HG03097 (cell line): Measurements from ENCODE around the gene PLEKHN1.
A peak's percentile ranks its signal among the peaks of the same experiment; 100 is the strongest.

Experiments
- ATAC-seq: cut with Tn5 transposase; IDR thresholded peaks from one replicate; pipeline ENCODE4 v1.9.1; 2021; ENCODE audit not compliant: unreplicated experiment, low FRiP score

Gene PLEKHN1

DNA sequence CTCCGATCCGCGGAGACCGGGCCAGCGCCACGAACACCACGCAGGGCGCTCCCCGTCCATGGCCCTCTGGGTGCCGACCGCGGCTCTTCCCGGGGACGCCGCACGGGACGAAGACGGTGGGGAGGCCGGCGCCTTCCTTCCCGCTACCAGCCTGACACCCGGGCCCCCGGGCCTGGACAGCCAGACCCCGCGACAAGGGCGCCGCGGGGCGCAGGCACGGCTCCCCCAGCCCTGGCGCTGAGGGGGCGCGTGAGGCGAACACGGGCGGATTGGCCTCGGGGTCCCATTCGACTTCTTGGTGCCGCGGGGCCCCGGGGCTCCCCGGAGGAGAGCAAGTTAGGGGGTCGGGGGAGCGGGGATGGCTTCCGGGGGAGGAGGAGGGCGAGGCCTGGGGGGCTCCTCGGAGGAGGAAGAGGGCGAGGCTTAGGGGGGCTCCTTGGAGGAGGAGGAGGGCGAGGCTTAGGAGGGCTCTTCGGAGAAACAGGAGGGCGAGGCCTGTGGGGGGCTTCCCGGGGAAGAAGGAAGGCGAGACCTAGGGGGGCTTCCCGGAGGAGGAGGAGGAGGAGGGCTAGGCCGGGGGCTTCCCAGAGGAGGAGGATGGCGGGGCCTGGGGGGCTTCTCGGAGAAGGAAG lies 6.4 kb upstream of the PLEKHN1 start:
- no peak for ATAC-seq

DNA sequence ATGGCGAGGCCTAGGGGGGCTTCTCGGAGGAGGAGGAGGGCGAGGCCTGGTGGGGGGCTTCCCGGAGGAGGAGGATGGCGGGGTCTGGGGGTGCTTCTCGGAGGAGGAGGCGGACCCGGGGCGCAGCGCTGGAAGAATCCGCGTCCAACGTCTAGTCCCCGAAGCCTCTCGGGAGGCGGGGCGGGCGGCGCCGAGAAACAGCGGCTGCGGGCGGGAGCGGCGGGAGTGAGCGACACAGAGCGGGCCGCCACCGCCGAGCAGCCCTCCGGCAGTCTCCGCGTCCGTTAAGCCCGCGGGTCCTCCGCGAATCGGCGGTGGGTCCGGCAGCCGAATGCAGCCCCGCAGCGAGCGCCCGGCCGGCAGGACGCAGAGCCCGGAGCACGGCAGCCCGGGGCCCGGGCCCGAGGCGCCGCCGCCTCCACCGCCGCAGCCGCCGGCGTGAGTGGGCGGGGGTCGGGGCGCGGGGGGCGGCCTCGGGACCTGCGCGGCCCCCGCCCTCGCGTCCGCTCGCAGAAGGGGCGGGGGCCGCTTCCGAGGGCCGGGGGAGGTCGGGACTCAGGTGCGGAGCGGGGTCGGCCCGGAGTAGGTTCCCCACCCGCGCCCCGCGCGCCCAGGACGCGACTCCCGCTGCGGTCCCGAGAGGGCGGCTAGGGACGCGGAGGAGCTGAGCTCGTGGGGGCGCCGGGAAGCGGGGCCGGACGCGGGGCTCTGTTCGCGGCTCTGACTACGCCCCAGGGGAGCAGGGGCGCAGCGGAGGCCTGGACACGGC lies 5.7 kb upstream of the PLEKHN1 start, which contains the start of gene KLHL17:
TSS of gene KLHL17 (plus strand) at position 222 of the 769 bp plus-strand sequence. CDS start at position 332, 110 bp downstream.
- peak; percentile 37 for ATAC-seq

DNA sequence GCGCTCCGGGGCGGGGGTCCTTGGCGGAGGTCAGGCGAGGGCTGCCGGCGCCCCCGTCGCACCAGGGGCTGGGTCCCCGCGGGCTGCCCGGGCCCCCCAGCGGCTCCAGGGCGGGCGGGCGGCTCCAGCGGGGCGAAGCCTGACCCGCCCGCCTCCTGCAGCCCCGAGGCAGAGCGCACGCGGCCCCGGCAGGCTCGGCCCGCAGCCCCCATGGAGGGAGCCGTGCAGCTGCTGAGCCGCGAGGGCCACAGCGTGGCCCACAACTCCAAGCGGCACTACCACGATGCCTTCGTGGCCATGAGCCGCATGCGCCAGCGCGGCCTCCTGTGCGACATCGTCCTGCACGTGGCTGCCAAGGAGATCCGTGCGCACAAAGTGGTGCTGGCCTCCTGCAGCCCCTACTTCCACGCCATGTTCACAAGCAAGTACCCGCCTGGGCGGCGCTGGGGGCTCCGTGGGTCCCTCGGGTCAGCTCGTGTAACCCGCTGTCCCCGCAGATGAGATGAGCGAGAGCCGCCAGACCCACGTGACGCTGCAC lies 5.1 kb upstream of the PLEKHN1 start:
- ATAC-seq, result no peak

- no peak for ATAC-seq
Measured at GRCh38 chr1:962381-963300, 3.6 kb upstream of the PLEKHN1 start.

DNA sequence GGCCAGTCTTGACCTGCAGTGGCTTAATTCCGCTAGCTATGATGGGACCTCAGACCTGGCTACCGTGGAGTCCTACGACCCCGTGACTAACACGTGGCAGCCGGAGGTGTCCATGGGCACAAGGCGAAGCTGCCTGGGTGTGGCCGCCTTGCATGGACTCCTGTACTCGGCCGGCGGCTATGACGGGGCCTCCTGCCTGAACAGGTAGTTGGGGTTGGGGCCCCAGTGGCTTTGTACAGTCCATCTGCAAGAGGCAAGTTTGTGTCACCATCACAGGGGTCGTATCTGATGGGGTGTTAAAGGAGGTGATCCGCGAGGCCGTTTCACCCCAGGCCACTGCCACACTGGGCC lies 3.0 kb upstream of the PLEKHN1 start:
- no peak for ATAC-seq

DNA sequence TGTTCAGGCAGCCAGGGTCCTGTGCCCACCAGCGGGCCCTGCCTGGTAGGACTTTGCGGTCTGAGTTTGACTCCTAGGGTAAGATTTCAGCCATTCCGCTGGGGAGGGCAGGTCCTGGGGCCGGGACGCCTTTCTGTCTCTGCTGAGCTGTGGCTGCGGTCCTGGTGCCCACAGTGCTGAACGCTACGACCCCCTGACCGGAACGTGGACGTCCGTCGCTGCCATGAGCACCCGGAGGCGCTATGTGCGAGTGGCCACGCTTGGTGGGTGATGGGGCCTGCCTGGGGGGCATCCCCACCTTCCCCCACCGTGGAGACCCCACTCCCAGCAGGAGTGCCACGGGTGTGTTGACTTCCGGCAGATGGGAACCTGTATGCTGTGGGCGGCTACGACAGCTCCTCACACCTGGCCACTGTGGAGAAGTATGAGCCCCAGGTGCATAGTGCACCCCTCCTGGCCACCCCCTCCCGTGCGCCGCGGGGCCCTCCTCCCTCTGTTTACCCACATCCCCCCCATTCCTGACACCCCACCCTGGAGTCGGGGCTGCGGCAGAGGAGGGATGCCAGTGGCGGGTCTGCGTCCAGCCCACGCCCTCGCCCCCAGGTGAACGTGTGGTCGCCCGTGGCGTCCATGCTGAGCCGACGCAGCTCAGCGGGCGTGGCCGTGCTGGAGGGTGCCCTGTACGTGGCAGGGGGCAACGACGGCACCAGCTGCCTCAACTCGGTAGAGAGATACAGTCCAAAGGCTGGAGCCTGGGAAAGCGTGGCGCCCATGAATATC lies 2.3 kb upstream of the PLEKHN1 start:
- ATAC-seq, result no peak

DNA sequence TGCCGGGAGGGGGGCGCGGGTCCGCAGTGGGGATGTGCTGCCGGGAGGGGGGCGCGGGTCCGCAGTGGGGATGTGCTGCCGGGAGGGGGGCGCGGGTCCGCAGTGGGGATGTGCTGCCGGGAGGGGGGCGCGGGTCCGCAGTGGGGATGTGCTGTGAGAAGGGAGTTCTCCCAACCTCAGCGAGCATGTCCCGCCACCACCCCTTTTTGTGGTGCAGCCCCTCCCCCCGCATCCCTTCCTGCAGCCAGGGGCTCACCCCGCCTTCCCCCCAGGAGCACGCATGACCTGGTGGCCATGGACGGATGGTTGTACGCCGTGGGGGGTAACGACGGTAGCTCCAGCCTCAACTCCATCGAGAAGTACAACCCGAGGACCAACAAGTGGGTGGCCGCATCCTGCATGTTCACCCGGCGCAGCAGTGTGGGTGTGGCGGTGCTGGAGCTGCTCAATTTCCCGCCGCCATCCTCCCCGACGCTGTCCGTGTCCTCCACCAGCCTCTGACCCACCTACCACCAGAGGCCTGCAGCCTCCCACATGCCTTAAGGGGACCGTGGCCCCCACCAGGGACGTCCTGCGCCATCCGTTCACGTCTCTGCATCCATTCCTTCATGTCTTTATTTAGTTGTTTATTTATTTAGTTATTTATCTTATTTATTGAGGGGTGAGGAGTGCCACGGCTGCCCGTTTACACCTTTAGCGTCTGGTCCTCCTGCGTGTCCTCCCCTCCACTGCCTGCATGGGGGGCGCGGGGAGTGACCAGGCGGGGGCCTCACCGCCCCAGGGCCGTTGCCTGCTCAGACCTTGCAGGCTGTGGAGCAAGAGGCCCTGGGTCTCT lies 1.4 kb upstream of the PLEKHN1 start:
- ATAC-seq, result no peak

DNA sequence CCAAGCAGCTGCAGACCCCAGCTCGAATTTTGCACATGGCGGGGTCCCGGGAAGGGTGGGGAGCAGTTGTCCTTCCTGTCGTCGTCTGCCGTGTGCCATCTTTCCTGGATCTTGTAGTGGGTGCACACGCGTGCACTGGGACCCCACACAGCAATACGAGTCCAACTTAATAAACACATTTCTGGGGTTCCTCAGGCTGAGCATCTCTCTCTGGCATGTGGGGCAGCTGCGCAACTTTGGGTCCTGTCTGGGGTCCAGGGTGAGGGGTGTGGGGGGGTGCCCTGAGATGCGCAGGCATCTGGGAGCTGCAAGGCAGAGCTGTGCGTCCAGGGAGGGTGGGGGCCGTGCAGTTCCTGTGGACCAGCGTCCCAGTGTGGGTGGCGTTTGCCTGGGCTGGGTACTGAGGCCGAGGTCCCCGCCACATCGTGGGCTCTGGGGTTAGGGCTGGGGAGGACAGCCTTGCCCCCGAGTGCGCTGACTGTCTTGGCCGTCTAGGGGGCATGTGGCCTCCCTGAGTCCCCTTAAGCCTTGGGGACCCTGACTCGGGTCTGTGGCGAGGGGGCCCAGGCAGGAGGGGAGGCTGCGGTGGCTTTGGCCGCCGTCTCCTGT lies 652 bp upstream of the PLEKHN1 start:
- no peak for ATAC-seq

GRCh38 chr1:966704-967300 lies 520 bp downstream of the PLEKHN1 start:
- ATAC-seq, result peak; percentile 42

DNA sequence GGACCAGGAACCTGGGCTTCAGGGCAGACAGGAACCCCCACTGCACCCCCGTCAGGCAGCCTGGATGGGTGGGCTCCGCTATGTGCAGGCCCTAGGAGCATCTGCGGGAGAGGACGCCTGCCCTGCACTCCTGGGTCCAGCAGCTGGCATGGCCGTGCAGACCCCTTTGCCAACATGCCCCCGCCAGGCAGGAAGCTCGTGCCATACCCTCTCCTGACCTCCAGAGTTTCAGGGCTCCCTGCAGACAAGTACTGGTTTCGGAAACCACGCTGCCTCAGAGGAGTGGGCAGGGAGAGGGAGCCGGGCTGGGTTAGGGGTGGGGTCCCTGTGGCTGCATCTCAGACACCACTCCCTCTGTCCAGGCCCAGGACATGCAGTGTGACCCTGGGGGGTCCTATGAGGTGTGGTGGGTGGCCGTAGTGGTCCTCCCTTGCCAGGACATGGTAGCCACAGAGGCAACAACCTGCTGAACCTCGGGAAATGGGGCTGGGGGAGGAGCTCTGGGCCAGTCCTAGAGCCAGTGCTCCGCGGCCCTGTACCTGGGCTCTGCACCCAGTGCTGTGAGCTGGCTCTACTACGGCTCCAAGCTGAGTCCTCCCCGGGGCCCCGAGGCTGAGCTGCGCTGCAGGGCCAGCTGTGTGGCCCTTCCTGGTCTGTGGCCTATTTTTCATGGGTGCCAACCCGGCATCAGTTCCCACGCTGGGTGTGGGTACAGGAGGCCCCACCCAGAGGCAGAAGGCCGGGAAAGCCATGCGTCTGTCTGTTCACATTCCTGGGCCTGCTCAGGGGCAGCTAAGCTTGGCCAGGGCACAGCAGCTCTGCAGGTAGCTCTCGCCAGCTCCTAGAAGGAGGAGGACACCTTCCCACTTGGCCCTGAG lies 1.4 kb downstream of the PLEKHN1 start:
- no peak for ATAC-seq

DNA sequence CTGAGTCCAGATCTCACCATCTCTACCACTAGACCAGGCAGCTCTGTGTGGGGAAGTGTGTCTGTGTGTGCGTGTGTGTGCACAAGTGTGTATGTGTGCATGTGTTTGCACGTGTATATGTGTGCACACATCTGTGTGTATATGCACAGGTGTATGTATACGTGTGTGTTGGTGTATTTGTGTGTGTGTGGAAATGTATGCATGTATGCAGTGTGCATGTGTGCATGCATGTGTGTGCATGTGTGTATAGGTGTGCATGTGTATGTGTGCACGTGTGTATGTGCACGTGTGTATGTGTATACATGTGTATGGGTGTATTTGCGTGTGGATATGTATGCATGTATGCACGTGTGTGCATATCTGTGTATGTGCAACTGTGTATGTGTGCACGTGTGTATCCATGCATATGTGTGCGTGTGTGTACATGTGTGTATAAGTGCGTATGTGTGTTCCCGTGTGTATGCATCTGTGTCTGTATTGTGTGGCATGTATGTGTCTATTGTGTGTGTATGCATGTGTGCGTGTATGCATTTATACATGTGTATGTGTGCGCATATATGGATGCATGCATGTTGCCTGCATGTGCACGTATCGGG lies 3.1 kb downstream of the PLEKHN1 start:
- no peak for ATAC-seq

GRCh38 chr1:970242-970972 lies 4.1 kb downstream of the PLEKHN1 start:
- no peak for ATAC-seq

DNA sequence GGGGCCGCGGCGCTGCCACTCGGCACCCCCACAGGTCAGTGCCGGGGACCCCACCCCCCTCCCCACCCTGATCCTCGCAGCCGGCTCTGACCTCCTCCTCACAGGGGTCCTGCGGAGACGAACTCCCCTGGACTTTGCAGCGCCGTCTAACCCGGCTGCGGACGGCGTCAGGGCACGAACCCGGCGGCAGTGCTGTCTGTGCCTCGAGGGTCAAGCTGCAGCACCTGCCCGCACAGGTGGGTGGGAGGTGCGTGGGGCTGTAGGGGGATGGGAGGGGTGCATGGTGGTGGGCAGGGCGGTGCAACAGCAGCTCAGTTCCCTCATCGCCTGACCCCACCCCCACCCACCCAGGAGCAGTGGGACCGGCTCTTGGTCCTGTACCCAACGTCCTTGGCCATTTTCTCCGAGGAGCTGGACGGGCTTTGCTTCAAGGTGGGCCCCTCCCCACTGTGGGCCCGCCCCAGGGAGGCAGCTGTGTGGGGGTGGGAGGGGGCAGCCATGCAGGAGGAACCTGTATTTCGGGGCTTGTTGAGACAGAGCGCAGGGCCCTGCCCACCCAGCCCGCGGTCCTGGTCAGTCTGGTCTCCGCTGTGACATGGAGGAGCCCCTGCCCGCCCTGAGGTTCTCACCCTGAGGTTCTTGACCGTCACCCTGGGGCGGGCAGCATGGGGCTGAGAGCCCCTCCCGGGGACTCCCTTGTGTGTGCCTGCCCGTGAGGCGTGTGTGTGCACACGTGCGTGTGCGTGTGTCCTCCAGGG lies 4.9 kb downstream of the PLEKHN1 start:
- ATAC-seq, result no peak

DNA sequence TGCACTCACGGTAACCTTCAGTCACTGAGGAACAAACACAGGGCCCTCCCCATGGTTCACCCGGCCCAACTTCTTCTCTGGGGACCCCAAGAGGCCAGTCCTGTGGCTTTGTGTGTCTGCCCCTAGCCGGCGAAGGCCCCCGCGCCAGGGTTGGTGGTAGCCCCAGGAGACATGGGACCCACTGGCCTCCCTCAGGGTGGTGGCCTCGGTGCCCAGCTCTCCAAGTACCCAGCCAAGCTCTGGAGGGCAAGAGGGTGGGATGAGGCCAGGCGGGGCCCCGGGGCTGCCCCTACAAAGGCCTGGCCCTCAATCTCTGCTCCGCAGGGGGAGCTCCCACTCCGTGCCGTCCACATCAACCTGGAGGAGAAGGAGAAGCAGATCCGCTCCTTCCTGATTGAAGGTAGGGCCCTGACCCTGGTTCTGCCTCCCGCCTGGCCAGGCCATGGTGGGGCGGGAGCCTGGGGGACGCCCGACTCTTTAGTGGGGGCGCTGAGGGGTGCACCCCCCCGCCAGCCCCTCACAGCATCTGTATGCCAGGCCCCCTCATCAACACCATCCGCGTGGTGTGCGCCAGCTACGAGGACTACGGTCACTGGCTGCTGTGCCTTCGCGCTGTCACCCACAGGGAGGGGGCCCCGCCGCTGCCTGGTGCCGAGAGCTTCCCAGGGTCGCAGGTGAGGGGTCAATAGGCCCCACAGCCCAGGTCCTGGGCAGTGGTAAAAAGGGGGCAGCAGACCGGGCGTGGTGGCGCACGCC lies 5.6 kb downstream of the PLEKHN1 start:
- ATAC-seq, result no peak
